HG03097 (cell line): ENCODE measurements around the gene SPPL2B.

Experiments
- ATAC-seq: cut with Tn5 transposase; IDR thresholded peaks from one replicate; pipeline ENCODE4 v1.9.1; 2021; ENCODE audit not compliant: unreplicated experiment, low FRiP score

Gene SPPL2B

GRCh38 chr19:2320939-2321338 lies 7.5 kb upstream of the SPPL2B start:
- no peak for ATAC-seq

DNA sequence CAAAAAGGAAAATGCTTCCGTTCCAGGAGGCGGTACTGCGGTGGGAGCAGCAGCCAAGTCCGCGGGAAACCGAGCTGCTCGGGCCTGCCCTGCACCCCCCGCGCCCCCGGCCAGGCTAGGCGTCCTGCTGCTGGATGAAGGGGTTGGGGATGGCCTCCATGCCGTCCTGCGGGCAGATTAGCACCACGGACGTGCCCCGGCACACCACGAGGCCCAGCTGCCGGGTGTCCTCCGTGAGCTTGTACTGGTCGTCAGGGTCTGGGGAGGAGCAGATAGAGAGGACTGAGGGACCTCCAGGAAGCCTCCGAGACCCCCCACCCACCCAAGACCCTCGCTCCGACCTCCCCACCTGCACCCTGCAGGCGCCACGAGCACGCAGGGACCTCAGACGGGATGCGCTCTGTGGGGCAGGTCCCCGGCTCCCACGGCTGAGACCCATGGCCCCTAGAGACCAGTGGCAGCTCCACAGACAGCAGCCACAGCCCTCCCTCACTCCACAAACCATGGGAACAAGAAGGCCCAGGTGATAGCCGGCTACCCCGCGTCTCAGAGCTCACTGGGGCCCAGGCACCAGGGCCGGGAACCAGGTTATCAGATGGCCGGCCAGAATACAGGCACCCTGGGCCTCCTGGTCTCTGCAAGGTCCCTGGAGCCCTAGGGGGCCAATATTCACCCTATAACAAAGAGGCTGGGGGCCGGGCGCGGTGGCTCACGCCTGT lies 6.8 kb upstream of the SPPL2B start:
- no peak for ATAC-seq

GRCh38 chr19:2323707-2324106 lies 4.8 kb upstream of the SPPL2B start:
- no peak for ATAC-seq

DNA sequence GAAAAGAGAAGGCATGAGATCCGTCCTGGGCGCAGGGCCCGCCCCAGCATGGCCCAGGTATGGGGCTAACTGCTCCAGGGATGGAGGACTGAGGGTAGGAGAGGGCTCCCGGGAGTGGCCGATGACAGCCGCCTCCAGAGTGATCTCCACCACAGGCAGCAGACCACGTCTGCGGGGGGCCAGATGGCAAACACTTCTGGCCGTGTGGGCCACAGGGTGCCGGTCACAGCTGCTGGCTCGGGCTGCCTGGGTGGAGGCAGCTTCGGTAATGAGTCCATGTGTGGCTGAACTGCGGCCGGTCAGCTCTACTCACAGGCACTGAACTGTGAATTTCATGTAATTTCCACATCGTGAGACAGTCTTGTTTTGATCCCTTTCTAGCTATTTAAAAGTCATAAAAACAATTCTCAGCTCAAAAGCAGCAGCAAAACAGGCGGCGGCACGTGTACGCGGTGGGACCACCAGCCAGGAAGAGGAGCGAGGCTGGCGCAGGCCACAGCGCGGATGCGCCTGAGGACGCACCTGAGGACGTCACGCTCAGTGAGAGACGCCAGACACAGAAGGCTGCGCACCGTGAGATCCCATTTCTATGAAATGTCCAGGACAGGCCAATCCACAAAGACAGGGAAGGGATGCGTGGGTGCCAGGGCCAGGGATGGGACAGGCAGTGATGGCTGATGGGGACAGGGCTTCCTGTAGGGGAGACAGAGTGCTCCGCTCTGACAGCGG lies 4.1 kb upstream of the SPPL2B start:
- ATAC-seq: no peak

DNA sequence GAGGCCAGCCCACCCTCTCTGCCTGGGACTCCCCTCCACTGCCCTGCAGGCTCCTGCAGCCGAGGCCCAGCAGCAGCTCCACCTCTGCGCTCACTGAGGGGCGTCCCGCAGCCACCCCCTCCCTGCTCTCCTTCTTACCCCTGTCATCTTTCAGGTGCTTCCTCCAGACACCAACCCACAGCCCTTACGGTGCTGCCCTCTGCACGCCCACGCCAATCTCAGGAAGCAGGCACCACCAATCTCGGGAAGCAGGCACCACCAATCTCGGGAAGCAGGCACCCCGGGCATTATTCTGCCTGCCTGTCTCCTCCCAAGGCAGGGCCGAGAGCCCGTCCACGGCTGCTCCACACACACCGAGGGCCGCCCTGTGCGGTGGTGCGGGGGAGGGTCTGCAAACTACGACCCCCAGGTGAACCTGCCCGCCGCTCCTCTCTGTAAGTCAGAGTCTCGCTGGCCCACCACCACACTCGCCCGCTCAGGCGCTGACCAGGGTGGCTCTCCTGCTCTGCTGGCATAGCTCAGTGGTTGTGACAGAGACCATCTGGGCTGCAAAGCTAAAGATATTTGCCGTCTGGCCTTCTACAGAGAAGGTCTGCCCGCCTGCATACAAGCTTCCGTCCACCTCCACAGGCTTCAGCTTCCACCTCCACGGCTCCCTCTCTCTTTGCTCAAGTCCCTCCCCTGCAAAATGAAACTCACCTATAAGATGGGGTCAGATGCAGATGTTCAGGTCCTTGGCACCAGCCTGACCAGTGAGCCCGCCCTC lies 3.0 kb upstream of the SPPL2B start:
- ATAC-seq: no peak

DNA sequence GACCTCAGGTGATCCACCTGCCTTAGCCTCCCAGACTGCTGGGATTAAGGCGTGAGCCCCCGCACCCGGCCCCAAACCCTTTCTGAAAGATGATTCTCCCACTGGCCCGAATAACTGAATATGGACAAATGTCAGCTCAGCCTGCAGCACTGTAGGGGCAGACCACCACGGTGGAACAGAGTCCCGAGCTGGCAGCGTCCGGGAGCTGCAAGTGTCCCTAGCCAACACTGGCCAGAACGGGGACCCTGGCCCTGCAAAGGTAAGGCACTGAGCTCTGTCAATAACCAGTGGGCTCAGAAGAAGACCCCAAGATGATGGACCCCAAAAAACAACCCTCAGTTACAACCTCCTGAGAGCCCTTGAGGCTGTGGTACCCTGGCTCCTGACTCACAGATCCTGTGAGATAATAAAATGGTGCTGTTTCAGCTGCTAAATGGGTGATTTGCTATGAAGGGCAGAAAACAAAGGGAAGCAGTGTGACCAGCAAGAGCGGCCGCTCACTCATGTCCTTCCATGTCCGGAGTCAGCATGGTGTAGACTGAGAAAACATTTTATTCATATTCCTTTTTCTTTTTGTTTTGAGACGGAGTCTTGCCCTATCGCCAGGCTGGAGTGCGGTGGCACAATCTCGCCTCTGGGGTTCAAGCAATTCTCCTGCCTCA lies 1.7 kb upstream of the SPPL2B start:
- ATAC-seq: no peak

GRCh38 chr19:2327773-2328400 lies 597 bp upstream of the SPPL2B start:
- no peak for ATAC-seq

- ATAC-seq: no peak
Measured at GRCh38 chr19:2329149-2329478, 630 bp downstream of the SPPL2B start.

- ATAC-seq: no peak
Measured at GRCh38 chr19:2329501-2329916, 1.0 kb downstream of the SPPL2B start.

GRCh38 chr19:2330255-2330631 lies 1.8 kb downstream of the SPPL2B start:
- ATAC-seq: no peak

DNA sequence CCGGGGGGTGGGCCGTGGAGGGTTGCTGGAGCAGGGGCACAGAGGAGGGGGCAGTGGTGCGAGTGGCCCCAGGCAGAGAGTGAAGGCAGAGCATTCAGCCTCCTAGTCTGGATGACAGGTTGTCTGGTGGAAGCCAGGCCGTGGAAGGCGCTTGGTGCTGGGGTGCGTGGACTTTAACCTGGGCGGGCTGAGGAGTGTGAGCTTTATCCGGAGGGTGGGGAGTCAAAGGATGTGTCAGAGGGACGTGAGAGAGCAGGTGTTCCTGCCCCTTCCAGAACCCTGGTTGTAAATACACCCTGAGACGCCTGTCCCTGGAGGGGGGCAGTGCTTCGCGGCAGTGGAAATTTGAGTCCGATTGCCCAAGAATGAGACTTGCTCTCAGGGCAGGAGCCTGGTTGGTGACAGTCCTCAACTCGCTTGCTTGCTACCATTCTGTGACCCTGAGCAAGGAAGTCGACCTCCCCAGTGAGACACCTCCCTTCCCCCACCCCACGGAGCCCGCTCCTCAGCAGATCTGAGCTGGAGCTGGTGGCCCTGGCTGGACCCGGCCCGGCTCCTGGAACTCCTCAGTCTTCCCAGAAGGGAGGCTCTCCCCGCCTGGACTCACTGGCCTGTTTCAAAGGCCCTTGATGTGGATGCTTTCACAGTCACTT lies 2.3 kb downstream of the SPPL2B start:
- no peak for ATAC-seq

DNA sequence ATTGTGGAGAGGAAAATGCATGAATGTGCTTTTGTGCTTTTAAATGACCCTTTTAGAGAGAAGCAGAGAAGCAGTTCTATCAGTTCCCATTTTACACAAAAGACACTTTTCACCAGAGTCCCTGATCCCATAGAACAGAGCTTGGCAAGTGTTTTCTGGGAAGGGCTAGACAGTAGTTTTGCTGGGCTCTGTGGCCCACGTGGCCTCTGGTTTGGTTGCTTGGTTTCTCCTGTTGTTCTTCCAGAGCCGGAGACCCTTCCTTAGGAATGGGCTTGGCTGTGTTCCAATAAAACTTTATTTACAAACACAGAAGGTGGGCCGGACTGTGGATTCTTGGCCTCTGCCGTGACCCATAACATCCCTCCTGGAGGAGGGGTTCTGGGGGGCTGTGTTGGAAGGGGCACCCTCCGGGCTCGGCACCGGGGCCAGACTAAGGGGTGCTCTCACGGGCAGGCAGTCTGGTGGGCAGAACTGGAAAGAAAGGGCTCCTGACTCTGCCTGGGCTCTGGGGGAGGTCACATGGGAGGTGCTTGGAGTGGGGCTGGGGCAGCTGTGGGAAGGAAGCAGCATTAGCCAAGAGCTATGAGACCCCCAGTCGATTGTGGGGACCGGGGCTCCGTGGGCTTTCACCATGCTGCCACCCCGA lies 3.2 kb downstream of the SPPL2B start:
- ATAC-seq: no peak

DNA sequence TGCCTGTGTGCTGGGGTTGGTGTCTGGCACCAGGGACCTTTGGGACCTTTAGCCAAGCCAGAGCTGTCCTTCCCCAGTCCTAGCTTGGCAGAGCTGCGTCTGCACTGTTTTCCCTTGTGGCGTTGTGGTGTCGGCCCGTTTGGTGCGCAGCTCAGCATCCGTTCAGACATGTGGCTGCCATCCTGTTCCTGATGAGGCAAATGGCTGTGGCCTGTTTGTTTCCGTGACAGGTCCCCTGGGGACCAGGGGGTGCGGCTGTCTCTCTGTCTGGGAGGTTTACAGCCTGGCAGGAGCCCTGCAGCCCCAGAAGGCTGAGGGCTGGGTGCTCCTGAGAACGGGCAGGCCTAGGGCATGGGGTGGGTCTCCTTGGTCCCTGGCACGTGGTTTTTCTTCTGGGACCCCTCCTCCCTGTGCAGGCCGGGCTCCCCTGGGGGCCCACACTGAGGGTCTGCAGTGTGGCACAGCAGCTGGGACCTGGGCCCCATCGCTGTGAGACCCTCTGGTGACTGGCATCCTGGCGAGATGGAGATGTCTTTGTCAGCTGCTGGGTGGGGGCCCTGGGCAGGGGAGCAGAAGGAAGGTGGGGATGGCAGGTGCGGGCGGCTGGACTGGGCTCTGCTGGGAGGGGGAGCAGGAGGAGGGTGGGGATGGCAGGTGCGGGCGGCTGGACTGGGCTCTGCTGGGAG lies 4.0 kb downstream of the SPPL2B start:
- peak; percentile 38 for ATAC-seq

DNA sequence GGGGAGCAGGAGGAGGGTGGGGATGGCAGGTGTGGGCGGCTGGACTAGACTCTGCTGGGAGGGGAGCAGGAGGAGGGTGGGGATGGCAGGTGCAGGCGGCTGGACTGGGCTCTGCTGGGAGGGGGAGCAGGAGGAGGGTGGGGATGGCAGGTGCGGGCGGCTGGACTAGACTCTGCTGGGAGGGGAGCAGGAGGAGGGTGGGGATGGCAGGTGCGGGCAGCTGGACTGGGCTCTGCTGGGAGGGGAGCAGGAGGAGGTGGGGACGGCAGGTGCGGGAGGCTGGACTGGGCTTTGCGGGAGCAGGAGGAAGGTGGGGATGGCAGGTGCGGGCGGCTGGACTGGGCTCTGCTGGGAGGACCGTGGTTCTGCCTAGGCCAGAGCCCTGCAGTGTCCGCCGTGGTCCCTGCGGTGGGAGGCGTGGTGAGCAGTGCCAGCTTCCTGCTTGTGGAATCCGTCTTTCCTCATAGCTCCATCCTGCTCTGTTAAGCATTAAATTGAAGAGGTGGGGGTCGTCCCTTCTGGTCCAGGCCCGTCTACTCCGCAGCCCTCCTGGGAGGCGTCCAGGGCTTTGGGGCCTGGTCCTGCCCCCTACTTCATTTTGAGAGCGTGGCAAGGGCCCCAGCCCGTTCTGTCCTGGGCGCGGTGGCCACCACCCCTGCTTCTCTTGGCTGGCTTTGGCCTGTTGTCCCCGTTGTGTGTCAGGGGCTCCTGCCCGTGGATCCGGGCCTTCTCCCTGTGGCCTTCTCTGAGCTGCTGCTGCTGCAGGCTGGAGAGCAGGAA lies 4.7 kb downstream of the SPPL2B start:
- ATAC-seq: no peak

DNA sequence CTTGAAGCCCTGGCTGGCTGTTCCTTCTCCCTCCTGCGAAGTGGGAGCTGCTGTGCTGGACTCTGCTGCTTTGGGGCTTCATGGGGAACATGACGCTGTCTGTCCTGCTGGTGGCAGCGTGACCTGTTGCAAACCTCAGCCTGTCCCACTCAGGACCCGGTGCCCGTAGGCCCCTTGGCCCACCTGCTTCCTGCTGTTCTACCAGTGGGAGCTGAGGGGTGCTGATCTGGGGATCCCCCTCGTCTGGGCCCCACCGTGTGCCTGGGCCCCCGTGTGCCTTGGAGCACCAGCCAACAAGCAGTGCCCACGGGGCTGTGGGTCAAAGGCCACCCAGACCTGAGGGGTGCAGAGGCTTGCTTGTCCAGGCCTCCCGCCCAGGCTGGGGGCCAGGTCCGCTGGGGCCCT lies 5.3 kb downstream of the SPPL2B start:
- ATAC-seq: no peak

DNA sequence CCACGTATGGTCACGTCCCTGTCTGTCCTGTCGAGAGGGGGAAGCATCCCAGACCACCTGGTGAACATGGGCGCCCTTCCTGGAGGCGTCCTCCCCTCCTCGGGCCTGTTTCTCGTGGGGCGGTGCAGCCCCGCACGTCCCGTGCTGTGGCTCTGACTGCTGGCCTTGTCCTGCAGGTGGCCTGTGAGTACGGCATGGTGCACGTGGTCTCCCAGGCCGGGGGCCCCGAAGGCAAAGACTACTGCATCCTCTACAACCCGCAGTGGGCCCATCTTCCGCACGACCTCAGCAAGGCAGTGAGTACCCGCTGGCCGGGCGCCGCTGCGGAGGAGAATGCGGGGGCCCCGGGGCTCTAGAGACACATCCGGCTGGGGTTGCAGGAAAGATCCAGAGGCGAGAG lies 5.9 kb downstream of the SPPL2B start:
- ATAC-seq: no peak

GRCh38 chr19:2334986-2335846 lies 6.7 kb downstream of the SPPL2B start:
- ATAC-seq: no peak

- ATAC-seq: no peak
Measured at GRCh38 chr19:2335848-2336247, 7.4 kb downstream of the SPPL2B start.
